Thyroid gland (tissue), 4 donors: ENCODE measurements around the gene C9orf72.

ENCODE experiments used
- POLR2A ChIP-seq, 2 donors: fragments of 450-650 bp; IDR thresholded peaks; one replicate each; pipeline ENCODE4 v1.6.1; 2017; ENCODE audit warnings: antibody characterized with exemption in 2 of 2, mild to moderate bottlenecking in 2 of 2, moderate library complexity in 1 of 2
- TF ChIP-seq, protein P1 (sequence below), 6 experiments: fragments of 200-600 bp in 3 of 6; fragments of 450-650 bp in 3 of 6; sonication (generic) in 3 of 6; IDR thresholded peaks; one replicate each; pipeline ENCODE4 v1.5.1; 2016 to 2019; ENCODE audit warnings: antibody characterized with exemption in 6 of 6, mild to moderate bottlenecking in 2 of 6, inconsistent platforms in 1 of 6, moderate library complexity in 1 of 6

DNA sequence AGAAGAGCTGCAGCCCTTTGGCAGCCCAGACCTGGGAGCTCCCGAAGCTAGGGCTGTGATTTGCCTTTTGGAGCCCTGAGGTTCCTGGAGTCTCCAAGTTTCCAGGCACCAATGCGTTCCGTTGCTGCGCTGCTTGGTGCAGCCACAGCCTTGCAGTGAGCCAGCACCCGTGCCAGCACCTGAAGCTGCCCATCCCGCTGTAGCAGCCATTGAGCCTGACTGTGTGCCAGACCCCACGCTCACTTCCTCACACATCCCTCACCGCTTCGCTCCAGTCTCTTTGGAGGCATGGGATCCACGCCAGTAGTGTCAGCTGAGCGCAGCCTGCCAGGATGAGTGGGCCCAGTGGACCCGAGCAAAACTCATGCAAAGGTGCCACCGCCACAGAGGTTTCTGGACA is 22.5 kb upstream of the C9orf72 start:
- TF ChIP-seq POLR2A (IDR thresholded peaks at IDR 0.05) = no peak
- TF ChIP-seq, protein P1, sequence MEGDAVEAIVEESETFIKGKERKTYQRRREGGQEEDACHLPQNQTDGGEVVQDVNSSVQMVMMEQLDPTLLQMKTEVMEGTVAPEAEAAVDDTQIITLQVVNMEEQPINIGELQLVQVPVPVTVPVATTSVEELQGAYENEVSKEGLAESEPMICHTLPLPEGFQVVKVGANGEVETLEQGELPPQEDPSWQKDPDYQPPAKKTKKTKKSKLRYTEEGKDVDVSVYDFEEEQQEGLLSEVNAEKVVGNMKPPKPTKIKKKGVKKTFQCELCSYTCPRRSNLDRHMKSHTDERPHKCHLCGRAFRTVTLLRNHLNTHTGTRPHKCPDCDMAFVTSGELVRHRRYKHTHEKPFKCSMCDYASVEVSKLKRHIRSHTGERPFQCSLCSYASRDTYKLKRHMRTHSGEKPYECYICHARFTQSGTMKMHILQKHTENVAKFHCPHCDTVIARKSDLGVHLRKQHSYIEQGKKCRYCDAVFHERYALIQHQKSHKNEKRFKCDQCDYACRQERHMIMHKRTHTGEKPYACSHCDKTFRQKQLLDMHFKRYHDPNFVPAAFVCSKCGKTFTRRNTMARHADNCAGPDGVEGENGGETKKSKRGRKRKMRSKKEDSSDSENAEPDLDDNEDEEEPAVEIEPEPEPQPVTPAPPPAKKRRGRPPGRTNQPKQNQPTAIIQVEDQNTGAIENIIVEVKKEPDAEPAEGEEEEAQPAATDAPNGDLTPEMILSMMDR (IDR thresholded peaks at IDR 0.05) = no peak
